ENCODE data around the gene LRRC27.

The LRRC27 gene

GRCh38 chr10:132302421-132303310, 29.3 kb upstream of the LRRC27 start:
- no peak overlapping the region for H3K4me3 ChIP-seq (replicated peaks in 1 of 2; ENCODE audit: low read depth in 2 of 2, low read length in 2 of 2)
- no peak for TF ChIP-seq CTCF (IDR thresholded peaks at IDR 0.05; ENCODE audit: low read depth, low read length)
- no peak for DNase-seq (ENCODE audit: low read depth in 2 of 2)

GRCh38 chr10:132303361-132304115, 28.5 kb upstream of the LRRC27 start:
- no peak for DNase-seq (ENCODE audit: low read depth in 2 of 2)
- no peak overlapping the region for H3K4me3 ChIP-seq (replicated peaks in 1 of 2; ENCODE audit: low read depth in 2 of 2, low read length in 2 of 2)
- no peak for TF ChIP-seq CTCF (IDR thresholded peaks at IDR 0.05; ENCODE audit: low read depth, low read length)

- no peak overlapping the region for H3K4me3 ChIP-seq (replicated peaks in 1 of 2; ENCODE audit: low read depth in 2 of 2, low read length in 2 of 2)
- no peak for DNase-seq (ENCODE audit: low read depth in 2 of 2)
- TF ChIP-seq CTCF (IDR thresholded peaks at IDR 0.05; ENCODE audit: low read depth, low read length) = no peak
Measured at GRCh38 chr10:132304756-132305509, 27.1 kb upstream of the LRRC27 start.

GRCh38 chr10:132305654-132306342, 26.2 kb upstream of the LRRC27 start:
- no peak for TF ChIP-seq CTCF (IDR thresholded peaks at IDR 0.05; ENCODE audit: low read depth, low read length)
- H3K4me3 ChIP-seq (replicated peaks in 1 of 2; ENCODE audit: low read depth in 2 of 2, low read length in 2 of 2) = no peak overlapping the region
- DNase-seq (ENCODE audit: low read depth in 2 of 2) = no peak

GRCh38 chr10:132306343-132306685, 25.7 kb upstream of the LRRC27 start:
- no peak for DNase-seq (ENCODE audit: low read depth in 2 of 2)
- no peak overlapping the region for H3K4me3 ChIP-seq (replicated peaks in 1 of 2; ENCODE audit: low read depth in 2 of 2, low read length in 2 of 2)
- no peak for TF ChIP-seq CTCF (IDR thresholded peaks at IDR 0.05; ENCODE audit: low read depth, low read length)
